Adrenal gland (tissue), 12 donors: Measurements from ENCODE around the gene EMID1. TPM values are rescaled to one million over a fixed set of nuclear protein-coding genes. Genes with fewer than 3 reads are reported as not detected.

Experiments
- DNase-seq, 7 donors: peaks; one replicate each; pipeline ENCODE4 v3.0.0-alpha.2; 2019 to 2020
- H3K27ac ChIP-seq, 5 donors: fragments of 200-600 bp; sonication (generic) in 4 of 5; 1 replicate in 3 of 5; 2 replicates in 2 of 5; pipeline versions ENCODE4 v1.5.1 to v1.8.0; 2016 to 2020; ENCODE audit warnings: mild to moderate bottlenecking in 1 of 5
- H3K27me3 ChIP-seq: fragments of 200-600 bp; 2 replicates; pipeline ENCODE4 v1.8.0; 2021
- H3K36me3 ChIP-seq, 2 donors: fragments of 200-600 bp; replicated peaks in 1 of 2; 1 replicate in 1 of 2; 2 replicates in 1 of 2; pipeline versions ENCODE4 v1.5.1 to v1.8.0; 2018 to 2022
- H3K4me1 ChIP-seq, 2 donors: fragments of 200-600 bp; replicated peaks in 1 of 2; 1 replicate in 1 of 2; 2 replicates in 1 of 2; pipeline versions ENCODE4 v1.5.1 to v1.8.0; 2018 to 2021
- H3K4me3 ChIP-seq, 4 donors: fragments of 200-600 bp; sonication (generic) in 3 of 4; one replicate each; pipeline ENCODE4 v1.5.1; 2016 to 2018
- H3K9me3 ChIP-seq, 3 donors: fragments of 200-600 bp; sonication (generic) in 1 of 3; replicated peaks in 1 of 3; 1 replicate in 2 of 3; 2 replicates in 1 of 3; pipeline versions ENCODE4 v1.5.1 to v1.8.0; 2016 to 2021
- CTCF ChIP-seq, 6 experiments: fragments of 450-650 bp in 4 of 6; fragments of 200-600 bp in 2 of 6; sonication (generic) in 1 of 6; IDR thresholded peaks; 1 replicate in 5 of 6; 2 replicates in 1 of 6; pipeline versions ENCODE4 v1.5.1 to v1.8.0; 2016 to 2021; ENCODE audit warnings: antibody characterized with exemption in 6 of 6, mild to moderate bottlenecking in 2 of 6, moderate library complexity in 1 of 6
- POLR2A ChIP-seq, 2 donors: fragments of 450-650 bp; IDR thresholded peaks; one replicate each; pipeline ENCODE4 v1.6.1; 2017; ENCODE audit warnings: antibody characterized with exemption in 2 of 2, mild to moderate bottlenecking in 2 of 2, moderate library complexity in 1 of 2
- WGBS, 4 donors: extraction: QIAGEN DNeasy Blood & Tissue Kit in 2 of 4; methylation state at CpG; one replicate each; pipeline versions ENCODE4 v1.1.5 to v1.1.7; 2013 to 2017; 5-methylcytosine and 5-hydroxymethylcytosine counted together
- intact Hi-C, 2 donors: fragments of 100-400 bp; cut with DNase I; formaldehyde crosslinking; loops; one replicate each; pipeline versions ENCODE4 v1.14.1 to v1.15.0; 2022 to 2023
- polyA plus RNA-seq, 3 donors: library from polyadenylated mRNA; stranded (reverse); fragments of 200-250 nt in 2 of 3; fragments of 350-450 nt in 1 of 3; fragmentation: Illumina TruSeq in 1 of 3; extraction: RNeasy Lipid Tissue Mini Kit (QIAGEN cat#74804) in 1 of 3; gene quantifications; one replicate each; pipeline ENCODE4 v1.2.3, GENCODE V29; 2013 to 2014
- total RNA-seq, 9 donors: library from RNA; depleted of rRNA in 4 of 9; stranded (reverse); fragments of >200 nt in 4 of 9; fragments of 120-200 nt in 1 of 9; fragmentation: NEBNext Ultra II Directional in 1 of 9; extraction: Animal tissue kit (Norgen Biotek cat#: 25700) in 1 of 9; gene quantifications; one replicate each; pipeline versions ENCODE4 v1.1.0 to v1.2.4, GENCODE V29; 2013 to 2023
- donor health status: healthy with polysubstance abuse.
- donor health status: Bipolar disorder and iron deficiency.
- donor health status: DM: yes; HTN: yes; CAD: no.
- donor health status: DM: no; HTN: no; CAD: no.
- donor health status: DM: no; HTN: no; CAD: no.
- donor health status: DM: yes; HTN: yes; CAD: no.

EMID1 gene
- total and polyA plus RNA-seq, 12 donors = 2.5 to 70.9 (median 38.7) TPM

GRCh38 chr22:29197096-29197495 lies 8.6 kb upstream of the EMID1 start:
- Histone ChIP-seq H3K4me3 (no peak overlapping the region), H3K27ac (no peak overlapping the region), H3K36me3 (no peaks in the 10 kb centered on the region), H3K9me3 (no peaks in the 10 kb centered on the region), H3K4me1 (peaks cover 0 to 4% of the 10 kb centered on the region in 2 donors), H3K27me3 (no peaks in the 10 kb centered on the region)
- intact Hi-C loops = no loop called here
- no peak for DNase-seq
- 91 to 96% (median 96%) methylated on average over 3 of the region's 3 CpGs for WGBS, 4 donors
- TF ChIP-seq POLR2A (IDR thresholded peaks at IDR 0.05) (no peak), CTCF (IDR thresholded peaks at IDR 0.05) (no peak)

- DNase-seq = peak in 1 of 7 donors; percentile 21
- Histone ChIP-seq H3K36me3 (no peaks in the 10 kb centered on the region), H3K27ac (no peak overlapping the region), H3K4me3 (no peak overlapping the region), H3K9me3 (no peaks in the 10 kb centered on the region), H3K4me1 (peaks cover 0 to 6% of the 10 kb centered on the region in 2 donors), H3K27me3 (no peaks in the 10 kb centered on the region)
- intact Hi-C loops = no loop called here
- 96 to 100% (median 98%) methylated on average over 5 of the region's 5 CpGs for WGBS, 4 donors
- TF ChIP-seq POLR2A (IDR thresholded peaks at IDR 0.05) (no peak), CTCF (IDR thresholded peaks at IDR 0.05) (no peak)
These were observed 7.5 kb upstream of the EMID1 start for GRCh38 chr22:29198240-29198639.

- Histone ChIP-seq H3K9me3 (no peaks in the 10 kb centered on the region), H3K4me1 (peaks cover 0 to 6% of the 10 kb centered on the region in 2 donors), H3K27ac (no peak overlapping the region), H3K27me3 (no peaks in the 10 kb centered on the region), H3K4me3 (no peak overlapping the region), H3K36me3 (no peaks in the 10 kb centered on the region)
- peak in 1 of 7 donors; percentile 7 for DNase-seq
- TF ChIP-seq CTCF (IDR thresholded peaks at IDR 0.05) (no peak), POLR2A (IDR thresholded peaks at IDR 0.05) (no peak)
- 85 to 88% (median 87%) methylated on average over 8 of the region's 8 CpGs for WGBS, 4 donors
- intact Hi-C loops = no loop called here
These were observed 5.8 kb upstream of the EMID1 start for GRCh38 chr22:29199702-29200400.

- intact Hi-C loops = no loop called here
- Histone ChIP-seq H3K27ac (peak overlapping the region in 1 of 5 donors; percentile 77), H3K4me1 (peaks cover 0 to 6% of the 10 kb centered on the region in 2 donors), H3K9me3 (no peaks in the 10 kb centered on the region), H3K27me3 (no peaks in the 10 kb centered on the region), H3K4me3 (no peak overlapping the region), H3K36me3 (no peaks in the 10 kb centered on the region)
- WGBS, 4 donors = 88 to 97% (median 94%) methylated on average over 6 to 7 of the region's 7 CpGs
- peak in 1 of 7 donors; percentile 4 for DNase-seq
- TF ChIP-seq POLR2A (IDR thresholded peaks at IDR 0.05) (no peak), CTCF (IDR thresholded peaks at IDR 0.05) (no peak)
These were observed 4.8 kb upstream of the EMID1 start for GRCh38 chr22:29200901-29201300.
